K562 (cell line): ENCODE measurements around the gene MKNK2. TPM values are rescaled to one million over a fixed set of nuclear protein-coding genes. Genes with fewer than 3 reads are reported as not detected.
A peak's percentile ranks its signal among the peaks of the same experiment; 100 is the strongest.

Experiments used
- ELF1 ChIP-seq: fragments of 200-800 bp; sonication (Bioruptor generic); IDR thresholded peaks from 2 replicates; pipeline ENCODE4 v1.6.1; 2016; ENCODE audit warnings: missing genetic modification characterization, missing compliant biosample characterization
- EP400 ChIP-seq: fragments of 450-650 bp; IDR thresholded peaks from 2 replicates; pipeline ENCODE4 v1.6.1; 2017; ENCODE audit warnings: antibody characterized with exemption, mild to moderate bottlenecking, moderate library complexity
- HNRNPK ChIP-seq: fragments of 200-400 bp; formaldehyde crosslinking; IDR thresholded peaks from one replicate; pipeline ENCODE4 v1.6.1; 2018; ENCODE audit warnings: mild to moderate bottlenecking, low read depth, low read length; ENCODE audit not compliant: poor library complexity, severe bottlenecking
- POLR3G ChIP-seq: IDR thresholded peaks from 2 replicates; pipeline ENCODE4 v1.6.1; 2011; ENCODE audit not compliant: insufficient read length, insufficient replicate concordance; ENCODE audit errors: extremely low read depth
- RAD21 ChIP-seq, 2 experiments: fragments of 250-450 bp in 1 of 2; fragments of 450-650 bp in 1 of 2; sonication (Bioruptor Pico) in 1 of 2; formaldehyde crosslinking in 1 of 2; IDR thresholded peaks in 1 of 2; conservative IDR thresholded peaks in 1 of 2; 2 replicates each; pipeline versions ENCODE4 v1.4.0 to v1.8.0; 2020 to 2022; ENCODE audit warnings: mild to moderate bottlenecking in 2 of 2, moderate library complexity in 1 of 2
- RBM17 ChIP-seq: fragments of 200-400 bp; formaldehyde crosslinking; IDR thresholded peaks from 2 replicates; pipeline ENCODE4 v1.6.1; 2017; ENCODE audit warnings: low read depth, mild to moderate bottlenecking, low read length, borderline replicate concordance
- RBM25 ChIP-seq: fragments of 200-400 bp; formaldehyde crosslinking; IDR thresholded peaks from 2 replicates; pipeline ENCODE4 v1.6.1; 2018; ENCODE audit warnings: low read length, low read depth, moderate library complexity; ENCODE audit not compliant: severe bottlenecking
- SLC30A9 ChIP-seq: fragments of 250-450 bp; sonication (Bioruptor Pico); IDR thresholded peaks from 2 replicates; pipeline ENCODE4 v1.8.0; 2022; ENCODE audit warnings: mild to moderate bottlenecking, moderate library complexity
- SMARCB1 ChIP-seq: IDR thresholded peaks from 2 replicates; pipeline ENCODE4 v1.6.1; 2011; ENCODE audit warnings: improper control_type of control experiment, low read depth; ENCODE audit not compliant: insufficient read length
- SNIP1 ChIP-seq: fragments of 450-650 bp; IDR thresholded peaks from 2 replicates; pipeline ENCODE4 v1.7.1; 2017; ENCODE audit warnings: low read depth, mild to moderate bottlenecking
- SPI1 ChIP-seq: IDR thresholded peaks from 2 replicates; pipeline ENCODE4 v1.6.1; 2011; ENCODE audit warnings: low read depth, low read length, control low read depth, borderline replicate concordance
- TAF15 ChIP-seq: fragments of 200-400 bp; formaldehyde crosslinking; IDR thresholded peaks from 2 replicates; pipeline ENCODE4 v1.6.1; 2017; ENCODE audit warnings: mild to moderate bottlenecking, low read depth, low read length, moderate library complexity
- ZNF12 ChIP-seq: sonication (generic); formaldehyde crosslinking; IDR thresholded peaks from 2 replicates; pipeline ENCODE4 v1.4.0; 2020; ENCODE audit warnings: mild to moderate bottlenecking, missing genetic modification reagents
- ZNF224 ChIP-seq: sonication (generic); formaldehyde crosslinking; IDR thresholded peaks from 2 replicates; pipeline ENCODE4 v1.8.0; 2022; ENCODE audit warnings: mild to moderate bottlenecking, missing genetic modification reagents
- ZNF232 ChIP-seq: sonication (generic); formaldehyde crosslinking; IDR thresholded peaks from 2 replicates; pipeline ENCODE4 v1.8.0; 2022; ENCODE audit warnings: mild to moderate bottlenecking, missing genetic modification reagents
- ZNF589 ChIP-seq: fragments of 200-800 bp; sonication (Bioruptor generic); IDR thresholded peaks from 2 replicates; pipeline ENCODE4 v1.6.1; 2016; ENCODE audit warnings: low read depth, missing genetic modification characterization, missing compliant biosample characterization
- polyA plus RNA-seq, 8 experiments: library from polyadenylated mRNA; depleted of rRNA in 4 of 8; stranded (reverse) in 5 of 8; unstranded in 3 of 8; fragments of >200 nt; fragmentation: Nextera tagmentation in 2 of 8; fragmentation: Illumina TruSeq in 1 of 8; extraction: Ambion mirVana in 2 of 8; extraction: Trizol in 1 of 8; gene quantifications; 2 replicates each; pipeline versions ENCODE4 v1.2.1 to v1.2.3, GENCODE V29; 2011 to 2014; ENCODE audit warnings: inconsistent platforms in 1 of 8, missing spikeins in 1 of 8
- total RNA-seq, 7 experiments: library from RNA; depleted of rRNA in 6 of 7; stranded (reverse); fragments of >200 nt in 6 of 7; fragmentation: Illumina TruSeq in 2 of 7; extraction: Trizol in 2 of 7; gene quantifications; 2 replicates each; pipeline versions ENCODE4 v1.2.1 to v1.2.3, GENCODE V29; 2011 to 2021; ENCODE audit warnings: low replicate concordance in 1 of 7
- TF ChIP-seq, protein P1 (sequence below): fragments of 450-650 bp; IDR thresholded peaks from one replicate; pipeline ENCODE4 v1.6.1; 2018; ENCODE audit warnings: mild to moderate bottlenecking, moderate library complexity; ENCODE audit not compliant: partially characterized antibody
- TF ChIP-seq, protein P2 (sequence below): fragments of 250-450 bp; sonication (Bioruptor Pico); IDR thresholded peaks from 2 replicates; pipeline ENCODE4 v1.5.0; 2022; ENCODE audit warnings: mild to moderate bottlenecking
- TF ChIP-seq, protein P3 (sequence below): fragments of 450-650 bp; formaldehyde crosslinking; IDR thresholded peaks from 2 replicates; pipeline ENCODE4 v1.4.0; 2020; ENCODE audit warnings: mild to moderate bottlenecking, moderate library complexity
- TF ChIP-seq, protein P4 (sequence below): sonication (generic); formaldehyde crosslinking; IDR thresholded peaks from 2 replicates; pipeline ENCODE4 v1.8.0; 2022; ENCODE audit warnings: mild to moderate bottlenecking, missing genetic modification reagents
- TF ChIP-seq, protein P5 (sequence below): fragments of 250-450 bp; sonication (Bioruptor Pico); IDR thresholded peaks from 2 replicates; pipeline ENCODE4 v1.5.0; 2021

MKNK2 gene
- total and polyA plus RNA-seq, 9 of the 15 experiments (the other 6 are each of a cell fraction or from before 2014, with no cell fraction given): 5.1 to 191 (median 51.9) TPM

DNA sequence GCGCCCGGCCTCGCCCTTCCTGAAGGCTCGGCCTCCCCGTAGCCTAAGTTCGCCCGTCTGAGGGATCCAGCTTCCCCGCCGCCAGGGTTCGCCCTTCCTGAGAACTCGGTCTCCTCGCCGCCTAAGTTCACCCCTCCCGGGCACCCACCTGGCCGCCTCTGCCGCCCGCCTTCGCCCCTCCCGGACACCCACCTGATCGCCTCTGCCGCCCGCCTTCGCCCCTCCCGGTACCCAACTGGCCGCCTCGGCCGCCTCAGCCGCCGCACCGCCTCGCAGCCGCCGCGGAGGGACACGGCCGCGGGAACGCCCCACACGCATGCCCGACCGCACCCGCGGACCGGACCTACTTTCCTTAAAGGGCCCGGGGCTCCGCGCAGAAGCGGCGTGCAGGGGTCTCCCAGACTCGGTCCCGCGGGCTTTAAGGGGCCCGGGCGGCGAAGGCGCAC is 45.0 kb upstream of the MKNK2 start, which contains the start of gene MOB3A (continued):
- TF ChIP-seq, protein P1, sequence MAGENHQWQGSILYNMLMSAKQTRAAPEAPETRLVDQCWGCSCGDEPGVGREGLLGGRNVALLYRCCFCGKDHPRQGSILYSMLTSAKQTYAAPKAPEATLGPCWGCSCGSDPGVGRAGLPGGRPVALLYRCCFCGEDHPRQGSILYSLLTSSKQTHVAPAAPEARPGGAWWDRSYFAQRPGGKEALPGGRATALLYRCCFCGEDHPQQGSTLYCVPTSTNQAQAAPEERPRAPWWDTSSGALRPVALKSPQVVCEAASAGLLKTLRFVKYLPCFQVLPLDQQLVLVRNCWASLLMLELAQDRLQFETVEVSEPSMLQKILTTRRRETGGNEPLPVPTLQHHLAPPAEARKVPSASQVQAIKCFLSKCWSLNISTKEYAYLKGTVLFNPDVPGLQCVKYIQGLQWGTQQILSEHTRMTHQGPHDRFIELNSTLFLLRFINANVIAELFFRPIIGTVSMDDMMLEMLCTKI: no peak
- TF ChIP-seq, protein P2, sequence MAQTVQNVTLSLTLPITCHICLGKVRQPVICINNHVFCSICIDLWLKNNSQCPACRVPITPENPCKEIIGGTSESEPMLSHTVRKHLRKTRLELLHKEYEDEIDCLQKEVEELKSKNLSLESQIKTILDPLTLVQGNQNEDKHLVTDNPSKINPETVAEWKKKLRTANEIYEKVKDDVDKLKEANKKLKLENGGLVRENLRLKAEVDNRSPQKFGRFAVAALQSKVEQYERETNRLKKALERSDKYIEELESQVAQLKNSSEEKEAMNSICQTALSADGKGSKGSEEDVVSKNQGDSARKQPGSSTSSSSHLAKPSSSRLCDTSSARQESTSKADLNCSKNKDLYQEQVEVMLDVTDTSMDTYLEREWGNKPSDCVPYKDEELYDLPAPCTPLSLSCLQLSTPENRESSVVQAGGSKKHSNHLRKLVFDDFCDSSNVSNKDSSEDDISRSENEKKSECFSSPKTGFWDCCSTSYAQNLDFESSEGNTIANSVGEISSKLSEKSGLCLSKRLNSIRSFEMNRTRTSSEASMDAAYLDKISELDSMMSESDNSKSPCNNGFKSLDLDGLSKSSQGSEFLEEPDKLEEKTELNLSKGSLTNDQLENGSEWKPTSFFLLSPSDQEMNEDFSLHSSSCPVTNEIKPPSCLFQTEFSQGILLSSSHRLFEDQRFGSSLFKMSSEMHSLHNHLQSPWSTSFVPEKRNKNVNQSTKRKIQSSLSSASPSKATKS (CRISPR knock-in tag): no peak
- TF ChIP-seq SLC30A9 (no peak), ZNF12 (CRISPR knock-in tag) (0 out of 2 replicates have a peak, but pooled peaks have one; percentile 67), EP400 (peak; percentile 88), ZNF232 (CRISPR knock-in tag) (no peak), HNRNPK (peak; percentile 71), SNIP1 (no peak), SPI1 (no peak), POLR3G (no peak), ZNF589 (CRISPR knock-in tag) (no peak), TAF15 (no peak), RBM25 (no peak), RBM17 (no peak), ELF1 (tag) (no peak), SMARCB1 (no peak), ZNF224 (no peak), RAD21 (CRISPR knock-in tag; conservative IDR thresholded peaks at IDR 0.05 in 1 of 2, IDR thresholded peaks at IDR 0.05 in 1 of 2) (peak in 1 of 2 experiments; percentile 36)
- TF ChIP-seq, protein P3, sequence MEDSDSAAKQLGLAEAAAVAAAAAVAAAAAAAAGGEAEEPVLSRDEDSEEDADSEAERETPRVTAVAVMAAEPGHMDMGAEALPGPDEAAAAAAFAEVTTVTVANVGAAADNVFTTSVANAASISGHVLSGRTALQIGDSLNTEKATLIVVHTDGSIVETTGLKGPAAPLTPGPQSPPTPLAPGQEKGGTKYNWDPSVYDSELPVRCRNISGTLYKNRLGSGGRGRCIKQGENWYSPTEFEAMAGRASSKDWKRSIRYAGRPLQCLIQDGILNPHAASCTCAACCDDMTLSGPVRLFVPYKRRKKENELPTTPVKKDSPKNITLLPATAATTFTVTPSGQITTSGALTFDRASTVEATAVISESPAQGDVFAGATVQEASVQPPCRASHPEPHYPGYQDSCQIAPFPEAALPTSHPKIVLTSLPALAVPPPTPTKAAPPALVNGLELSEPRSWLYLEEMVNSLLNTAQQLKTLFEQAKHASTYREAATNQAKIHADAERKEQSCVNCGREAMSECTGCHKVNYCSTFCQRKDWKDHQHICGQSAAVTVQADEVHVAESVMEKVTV (CRISPR knock-in tag): 0 out of 2 replicates have a peak, but pooled peaks have one; percentile 46
- TF ChIP-seq, protein P4, sequence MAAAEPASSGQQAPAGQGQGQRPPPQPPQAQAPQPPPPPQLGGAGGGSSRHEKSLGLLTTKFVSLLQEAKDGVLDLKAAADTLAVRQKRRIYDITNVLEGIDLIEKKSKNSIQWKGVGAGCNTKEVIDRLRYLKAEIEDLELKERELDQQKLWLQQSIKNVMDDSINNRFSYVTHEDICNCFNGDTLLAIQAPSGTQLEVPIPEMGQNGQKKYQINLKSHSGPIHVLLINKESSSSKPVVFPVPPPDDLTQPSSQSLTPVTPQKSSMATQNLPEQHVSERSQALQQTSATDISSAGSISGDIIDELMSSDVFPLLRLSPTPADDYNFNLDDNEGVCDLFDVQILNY (CRISPR knock-in tag): no peak
- TF ChIP-seq, protein P5, sequence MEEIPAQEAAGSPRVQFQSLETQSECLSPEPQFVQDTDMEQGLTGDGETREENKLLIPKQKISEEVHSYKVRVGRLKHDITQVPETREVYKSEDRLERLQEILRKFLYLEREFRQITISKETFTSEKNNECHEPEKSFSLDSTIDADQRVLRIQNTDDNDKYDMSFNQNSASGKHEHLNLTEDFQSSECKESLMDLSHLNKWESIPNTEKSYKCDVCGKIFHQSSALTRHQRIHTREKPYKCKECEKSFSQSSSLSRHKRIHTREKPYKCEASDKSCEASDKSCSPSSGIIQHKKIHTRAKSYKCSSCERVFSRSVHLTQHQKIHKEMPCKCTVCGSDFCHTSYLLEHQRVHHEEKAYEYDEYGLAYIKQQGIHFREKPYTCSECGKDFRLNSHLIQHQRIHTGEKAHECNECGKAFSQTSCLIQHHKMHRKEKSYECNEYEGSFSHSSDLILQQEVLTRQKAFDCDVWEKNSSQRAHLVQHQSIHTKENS: no peak
